Lung (tissue), 12 donors: Measurements from ENCODE around the gene C12orf54. TPM values are rescaled to one million over a fixed set of nuclear protein-coding genes. Genes with fewer than 3 reads are reported as not detected.

ENCODE experiments used
- ATAC-seq: fragments of 200-7000 bp; cut with Tn5 transposase; one replicate; pipeline ENCODE4 v1.9.1; 2020; ENCODE audit warnings: moderate number of reproducible peaks; ENCODE audit not compliant: insufficient read depth, low FRiP score
- DNase-seq, 3 donors: peaks; one replicate each; pipeline ENCODE4 v3.0.0-alpha.2; 2013 to 2017
- H3K27ac ChIP-seq, 2 donors: one replicate each; pipeline ENCODE4 v1.5.1; 2013; ENCODE audit warnings: mild to moderate bottlenecking in 2 of 2, moderate library complexity in 2 of 2, control low read depth in 1 of 2, inconsistent platforms in 1 of 2, low read depth in 1 of 2, low read length in 1 of 2
- H3K27me3 ChIP-seq, 3 donors: one replicate each; pipeline ENCODE4 v1.5.1; 2013; ENCODE audit warnings: low read length in 2 of 3; ENCODE audit not compliant: control insufficient read depth in 3 of 3, insufficient read depth in 3 of 3
- H3K36me3 ChIP-seq, 4 donors: one replicate each; pipeline ENCODE4 v1.5.1; 2013; ENCODE audit warnings: low read length in 4 of 4, mild to moderate bottlenecking in 1 of 4, moderate library complexity in 1 of 4; ENCODE audit not compliant: control insufficient read depth in 4 of 4, insufficient read depth in 4 of 4
- H3K4me1 ChIP-seq, 5 donors: one replicate each; pipeline ENCODE4 v1.5.1; 2013; ENCODE audit warnings: low read length in 5 of 5, mild to moderate bottlenecking in 2 of 5, moderate library complexity in 1 of 5; ENCODE audit not compliant: control insufficient read depth in 5 of 5, insufficient read depth in 5 of 5
- H3K4me3 ChIP-seq: one replicate; pipeline ENCODE4 v1.5.1; 2013; ENCODE audit warnings: mild to moderate bottlenecking, control low read depth, moderate library complexity
- H3K9ac ChIP-seq, 2 donors: one replicate each; pipeline ENCODE4 v1.5.1; 2013; ENCODE audit warnings: low read length in 2 of 2, control low read depth in 1 of 2; ENCODE audit not compliant: insufficient read depth in 1 of 2
- H3K9me3 ChIP-seq, 4 donors: one replicate each; pipeline ENCODE4 v1.5.1; 2013; ENCODE audit warnings: low read length in 3 of 4, mild to moderate bottlenecking in 1 of 4, moderate library complexity in 1 of 4; ENCODE audit not compliant: control insufficient read depth in 4 of 4, insufficient read depth in 3 of 4
- CTCF ChIP-seq: IDR thresholded peaks from 2 replicates; pipeline ENCODE4 v1.5.1; 2012; ENCODE audit warnings: mild to moderate bottlenecking; ENCODE audit errors: control extremely low read depth, extremely low read depth
- WGBS, 2 donors: extraction: QIAGEN DNeasy Blood & Tissue Kit; methylation state at CpG; one replicate each; pipeline ENCODE4 v1.1.7; 2013; 5-methylcytosine and 5-hydroxymethylcytosine counted together
- polyA plus RNA-seq, 2 donors: library from polyadenylated mRNA; stranded (reverse); fragments of 200-250 nt; gene quantifications; one replicate each; pipeline ENCODE4 v1.2.1, GENCODE V29; 2013
- total RNA-seq, 2 donors: library from RNA; depleted of rRNA in 1 of 2; stranded (reverse); fragments of >200 nt in 1 of 2; gene quantifications; one replicate each; pipeline ENCODE4 v1.2.1, GENCODE V29; 2014 to 2021
- donor health status: control.
- donor health status: control.
- donor health status: Bipolar disorder and iron deficiency.
- donor health status: healthy.
- donor health status: DM: yes; HTN: yes; CAD: no.

The C12orf54 gene
- total and polyA plus RNA-seq, 4 donors: 0.21 to 1.5 (median 0.37) TPM

GRCh38 chr12:48532601-48533000 is 50.3 kb downstream of the C12orf54 start:
- no peak for ATAC-seq
- Histone ChIP-seq H3K27me3 (no peaks in the 10 kb centered on the region), H3K27ac (no peak overlapping the region), H3K9ac (no peak overlapping the region), H3K36me3 (no peaks in the 10 kb centered on the region), H3K4me1 (no peaks in the 10 kb centered on the region), H3K4me3 (no peak overlapping the region), H3K9me3 (peaks cover 0 to 11% (median 0%) of the 10 kb centered on the region in 4 donors)
- no peak for DNase-seq
- TF ChIP-seq CTCF: no peak

DNA sequence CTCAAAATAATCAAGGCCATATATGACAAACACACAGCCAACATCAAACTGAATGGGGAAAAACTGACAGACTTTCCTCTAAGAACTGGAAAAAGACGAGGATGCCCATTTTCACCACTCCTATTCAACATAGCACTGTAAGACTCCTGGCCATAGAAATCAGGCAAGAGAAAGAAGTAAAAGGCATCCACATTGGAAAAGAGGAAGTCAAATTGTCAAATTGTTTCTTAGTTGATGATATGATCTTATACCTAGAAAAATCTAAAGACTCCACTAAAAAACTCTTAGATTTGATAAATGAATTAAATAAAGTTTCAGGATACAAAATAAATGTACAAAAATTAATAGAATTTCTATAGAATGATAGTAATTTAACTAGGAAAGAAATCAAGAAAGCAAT is 54.3 kb downstream of the C12orf54 start:
- WGBS, 2 donors: 82 to 87% methylated on average over 1 of the region's 1 CpG
- no peaks in the 10 kb centered on the region for H3K27me3 ChIP-seq

GRCh38 chr12:48542300-48542928 is 60.1 kb downstream of the C12orf54 start:
- no peak for ATAC-seq

More for the DNA sequence above, 54.3 kb downstream of the C12orf54 start:
- no peak for TF ChIP-seq CTCF
- Histone ChIP-seq H3K36me3 (no peaks in the 10 kb centered on the region), H3K4me1 (no peaks in the 10 kb centered on the region), H3K4me3 (no peak overlapping the region), H3K27ac (no peak overlapping the region), H3K9ac (no peak overlapping the region), H3K9me3 (peaks cover 0 to 11% (median 0%) of the 10 kb centered on the region in 4 donors)
- ATAC-seq: no peak
- DNase-seq: no peak

More at GRCh38 chr12:48542300-48542928, 60.1 kb downstream of the C12orf54 start:
- Histone ChIP-seq H3K9me3 (no peaks in the 10 kb centered on the region), H3K36me3 (no peaks in the 10 kb centered on the region), H3K9ac (no peak overlapping the region), H3K27ac (no peak overlapping the region), H3K4me1 (no peaks in the 10 kb centered on the region), H3K27me3 (no peaks in the 10 kb centered on the region), H3K4me3 (no peak overlapping the region)
- 51 to 64% methylated on average over 8 of the region's 8 CpGs for WGBS, 2 donors
- peak in 1 of 3 donors; percentile 26 for DNase-seq
- no peak for TF ChIP-seq CTCF
